ENCODE data around the gene PHLDB3. TPM values are rescaled to one million over a fixed set of nuclear protein-coding genes. Genes with fewer than 3 reads are reported as not detected.

PHLDB3 gene
- total RNA-seq, 1 donor from 2014 or later: 7.8 TPM

DNA sequence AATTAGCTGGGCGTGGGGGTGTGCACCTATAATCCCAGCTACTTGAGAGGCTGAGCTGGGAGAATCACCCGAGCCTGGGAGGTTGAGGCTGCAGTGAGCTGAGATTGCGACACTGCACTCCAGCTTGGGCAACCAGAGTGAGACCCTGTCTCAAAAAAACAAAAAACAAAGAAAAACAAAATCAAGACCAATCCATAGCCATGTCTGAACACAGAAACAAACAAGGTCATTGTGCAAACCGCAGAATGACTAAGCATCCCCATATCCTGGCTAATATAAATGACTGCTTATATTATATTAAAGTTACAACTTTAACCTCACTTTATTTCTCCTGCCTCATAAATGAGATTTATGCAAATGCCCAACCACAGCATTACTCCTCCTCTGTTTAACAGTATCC is 36.8 kb downstream of the PHLDB3 start:
- H3K27me3 ChIP-seq (ENCODE audit: low read depth): no peaks in the 10 kb centered on the region
- no peak for TF ChIP-seq CTCF (IDR thresholded peaks at IDR 0.05)
- H3K36me3 ChIP-seq: no peaks in the 10 kb centered on the region
- no peak overlapping the region for H3K27ac ChIP-seq
- no peak for ATAC-seq
- H3K9me3 ChIP-seq: no peaks in the 10 kb centered on the region
- H3K4me1 ChIP-seq: peaks cover 13% of the 10 kb centered on the region
- no peak for DNase-seq
- H3K4me3 ChIP-seq: no peak overlapping the region
- intact Hi-C loops (cut with DNase I): no loop called here

- intact Hi-C loops (cut with DNase I): no loop called here
- peaks cover 14% of the 10 kb centered on the region for H3K4me1 ChIP-seq
- H3K36me3 ChIP-seq: no peaks in the 10 kb centered on the region
- H3K9me3 ChIP-seq: no peaks in the 10 kb centered on the region
- ATAC-seq (no peak), DNase-seq (no peak)
- H3K4me3 ChIP-seq: no peak overlapping the region
- H3K27me3 ChIP-seq (ENCODE audit: low read depth): no peaks in the 10 kb centered on the region
- no peak overlapping the region for H3K27ac ChIP-seq
- no peak for TF ChIP-seq CTCF (IDR thresholded peaks at IDR 0.05)
Observed at GRCh38 chr19:43467276-43467675, 37.3 kb downstream of the PHLDB3 start.

DNA sequence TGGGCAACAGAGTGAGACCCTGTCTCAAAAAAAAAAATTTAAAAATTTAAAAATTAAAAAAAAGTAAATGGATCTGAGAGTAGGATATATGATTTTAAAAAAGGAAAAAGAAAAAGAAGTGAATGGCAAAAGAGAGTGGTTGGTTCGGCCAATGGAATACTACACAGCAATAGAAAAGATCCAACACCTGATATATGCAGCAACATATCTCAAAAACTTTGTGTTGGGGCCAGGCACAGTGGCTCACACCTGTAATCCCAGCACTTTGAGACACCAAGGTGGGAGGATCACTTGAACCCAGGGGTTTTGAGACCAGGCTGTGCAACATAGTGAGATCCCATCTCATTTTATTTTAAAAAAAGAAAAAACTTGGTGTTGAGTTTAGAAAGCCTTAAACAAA is 37.8 kb downstream of the PHLDB3 start:
- TF ChIP-seq CTCF (IDR thresholded peaks at IDR 0.05): no peak
- no peak for DNase-seq
- ATAC-seq: no peak
- H3K36me3 ChIP-seq: no peaks in the 10 kb centered on the region
- peaks cover 14% of the 10 kb centered on the region for H3K4me1 ChIP-seq
- no peak overlapping the region for H3K4me3 ChIP-seq
- no peak overlapping the region for H3K27ac ChIP-seq
- no peaks in the 10 kb centered on the region for H3K27me3 ChIP-seq (ENCODE audit: low read depth)
- intact Hi-C loops (cut with DNase I): no loop called here
- H3K9me3 ChIP-seq: no peaks in the 10 kb centered on the region

DNA sequence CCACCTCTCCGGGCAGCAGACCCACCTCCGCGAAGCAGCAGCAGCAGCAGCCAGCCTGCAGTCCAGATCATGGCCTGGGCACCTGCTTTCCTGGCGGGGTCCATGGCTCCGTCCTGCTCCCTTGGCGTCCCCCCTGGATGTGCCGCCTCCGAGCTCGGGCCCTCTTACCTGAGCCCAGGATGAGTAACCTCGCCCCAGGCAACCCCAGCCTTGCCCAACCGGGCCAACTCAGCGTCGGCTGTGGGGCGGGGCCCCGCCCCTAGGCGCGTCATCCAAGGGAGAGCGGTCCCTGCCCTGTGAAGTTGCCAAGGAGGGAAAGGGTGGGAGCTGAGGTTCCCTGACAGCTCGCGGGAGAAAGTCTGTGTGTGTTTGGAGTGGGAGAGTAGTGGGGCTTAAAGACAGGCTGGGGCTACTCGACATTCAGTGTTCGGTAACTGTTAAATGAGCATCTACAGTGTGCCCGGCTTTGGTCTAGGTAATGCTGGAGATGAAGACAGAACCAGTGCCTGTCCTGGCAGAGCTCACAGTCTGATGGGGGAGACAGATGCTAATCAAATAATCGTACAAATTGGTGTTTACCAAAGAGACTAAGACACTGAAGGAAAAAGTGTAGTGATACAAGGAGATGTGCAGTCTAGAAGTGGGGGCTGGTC is 39.0 kb downstream of the PHLDB3 start, which contains the start of gene LYPD3:
TSS of gene LYPD3 (minus strand) at position 141 of the 653 bp plus-strand sequence. CDS start at position 104, 37 bp downstream.
- Histone ChIP-seq H3K36me3 (no peaks in the 10 kb centered on the region), H3K27ac (peak within 1 kb of the TSS; percentile 83), H3K9me3 (no peaks in the 10 kb centered on the region), H3K4me3 (peak within 1 kb of the TSS; percentile 74), H3K4me1 (peaks cover 14% of the 10 kb centered on the region), H3K27me3 (ENCODE audit: low read depth) (no peaks in the 10 kb centered on the region)
- DNase-seq (no peak), ATAC-seq (no peak)
- intact Hi-C loops (cut with DNase I): no loop called here
- TF ChIP-seq CTCF (IDR thresholded peaks at IDR 0.05): no peak

DNA sequence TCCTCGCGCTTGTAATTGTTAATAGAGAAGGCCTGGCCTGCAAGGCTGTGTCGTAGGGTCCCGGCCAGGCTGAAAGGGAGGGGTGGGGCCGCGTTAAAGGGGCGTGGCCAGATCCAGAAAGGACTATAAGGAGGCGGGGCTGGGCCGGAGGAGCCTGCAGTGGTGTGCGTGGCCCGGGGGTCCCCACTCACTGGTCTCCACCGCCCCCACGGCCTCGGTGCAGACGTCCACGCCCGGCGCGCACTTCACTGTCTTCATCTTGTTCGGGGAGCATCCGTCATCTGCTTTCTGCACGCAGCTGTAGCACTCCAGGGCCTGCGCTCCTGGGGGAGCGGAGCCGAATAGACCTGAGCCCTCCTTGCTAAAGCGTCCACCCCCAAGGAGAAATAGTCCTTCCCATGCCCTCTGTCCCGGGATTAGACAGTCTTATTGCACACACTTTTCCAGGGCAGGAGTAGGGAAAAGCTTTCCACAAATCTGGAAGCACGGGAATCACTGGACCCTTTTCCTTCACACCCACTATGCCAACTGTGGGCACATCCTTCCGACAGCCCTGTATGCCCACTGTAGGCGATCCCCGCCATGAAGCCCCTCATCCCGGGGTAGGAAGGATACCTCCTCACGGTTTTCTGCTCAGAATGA is 40.3 kb downstream of the PHLDB3 start:
- peak; percentile 85 for DNase-seq
- Histone ChIP-seq H3K27me3 (ENCODE audit: low read depth) (no peaks in the 10 kb centered on the region), H3K27ac (peak overlapping the region; percentile 83), H3K4me3 (peak overlapping the region; percentile 74), H3K36me3 (no peaks in the 10 kb centered on the region), H3K4me1 (peaks cover 14% of the 10 kb centered on the region), H3K9me3 (no peaks in the 10 kb centered on the region)
- ATAC-seq: peak; percentile 69 to 72
- intact Hi-C loops (cut with DNase I): no loop called here
- TF ChIP-seq CTCF (IDR thresholded peaks at IDR 0.05): no peak

Measured in lower lobe of right lung (tissue), 2 donors.